Measurements from ENCODE around the gene PARVA.

DNA sequence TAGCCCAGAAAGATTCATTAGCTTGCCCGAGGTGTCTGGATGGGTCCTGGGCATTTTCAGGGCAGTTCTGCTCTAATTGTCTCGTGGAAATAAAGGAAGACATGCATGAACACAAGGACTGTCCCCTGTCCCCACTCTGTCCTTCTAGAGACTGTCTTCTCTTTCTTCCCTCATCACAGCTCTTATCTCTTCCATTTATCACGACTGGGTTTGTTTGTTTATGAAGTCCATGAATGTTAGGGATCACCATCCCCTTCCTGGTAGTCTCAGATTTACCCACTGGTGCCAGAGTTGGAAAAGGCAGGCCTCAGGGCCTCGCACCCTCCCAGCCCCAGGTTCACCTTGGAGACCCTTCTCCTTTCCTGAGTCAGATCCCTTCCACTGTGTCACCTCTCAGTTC lies 134.8 kb downstream of the PARVA start:
- no peak for TF ChIP-seq FOXM1 (IDR thresholded peaks at IDR 0.05; ENCODE audit: borderline replicate concordance, low read depth)
- TF ChIP-seq RAD21 (IDR thresholded peaks at IDR 0.05; ENCODE audit: low read depth): no peak
- TF ChIP-seq EP300 (IDR thresholded peaks at IDR 0.05; ENCODE audit: borderline replicate concordance): no peak
- TF ChIP-seq CEBPB (IDR thresholded peaks at IDR 0.05): no peak
- TF ChIP-seq, protein P1, sequence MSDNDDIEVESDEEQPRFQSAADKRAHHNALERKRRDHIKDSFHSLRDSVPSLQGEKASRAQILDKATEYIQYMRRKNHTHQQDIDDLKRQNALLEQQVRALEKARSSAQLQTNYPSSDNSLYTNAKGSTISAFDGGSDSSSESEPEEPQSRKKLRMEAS (IDR thresholded peaks at IDR 0.05): no peak
- no peak for TF ChIP-seq REST (IDR thresholded peaks at IDR 0.05; ENCODE audit: low read depth)
- no peak for TF ChIP-seq USF1 (IDR thresholded peaks at IDR 0.05)
- no peak for TF ChIP-seq TEAD4 (IDR thresholded peaks at IDR 0.05)
- TF ChIP-seq CREB1 (IDR thresholded peaks at IDR 0.05; ENCODE audit: low read depth): no peak
- TF ChIP-seq TAF1 (IDR thresholded peaks at IDR 0.05; ENCODE audit: low read depth): no peak
- TF ChIP-seq NFIC (IDR thresholded peaks at IDR 0.05): no peak
- no peak for TF ChIP-seq ZBTB7A (IDR thresholded peaks at IDR 0.05; ENCODE audit: low read depth)

Data from Ishikawa (cell line).